Measurements from ENCODE around the gene CDSN.

GRCh38 chr6:31076611-31077010 lies 43.6 kb downstream of the CDSN start:
- no peak for TF ChIP-seq CTCF (IDR thresholded peaks at IDR 0.05)
- TF ChIP-seq POLR2A (IDR thresholded peaks at IDR 0.05): no peak
- TF ChIP-seq POLR2AphosphoS5 (IDR thresholded peaks at IDR 0.05): no peak

Data from breast epithelium (tissue), 3 donors.